KMS-11 (cell line): ENCODE measurements around the gene NFKBIB.

Experiments used
- H2AFZ ChIP-seq: fragments of 200-600 bp; sonication (generic); 2 replicates; pipeline ENCODE4 v1.6.1; 2016; ENCODE audit warnings: antibody characterized with exemption, mixed run types, low read depth
- H3K27ac ChIP-seq: fragments of 200-600 bp; sonication (generic); 2 replicates; pipeline ENCODE4 v1.6.1; 2016; ENCODE audit warnings: mild to moderate bottlenecking, mixed run types
- H3K27me3 ChIP-seq: fragments of 200-600 bp; sonication (generic); 2 replicates; pipeline ENCODE4 v1.6.1; 2017; ENCODE audit warnings: mild to moderate bottlenecking, low read depth, mixed run types, moderate library complexity; ENCODE audit not compliant: insufficient read depth
- H3K36me3 ChIP-seq: fragments of 200-600 bp; sonication (generic); 2 replicates; pipeline ENCODE4 v1.6.1; 2017; ENCODE audit warnings: mild to moderate bottlenecking, mixed run types; ENCODE audit not compliant: insufficient read depth
- H3K4me1 ChIP-seq: fragments of 200-600 bp; sonication (generic); 2 replicates; pipeline ENCODE4 v1.6.1; 2016; ENCODE audit warnings: mild to moderate bottlenecking, low read depth, mixed run types; ENCODE audit not compliant: poor library complexity, severe bottlenecking
- H3K4me2 ChIP-seq: fragments of 200-600 bp; sonication (generic); 2 replicates; pipeline ENCODE4 v1.7.0; 2016; ENCODE audit warnings: mild to moderate bottlenecking, mixed run types
- H3K4me3 ChIP-seq: fragments of 200-600 bp; sonication (generic); IDR thresholded peaks from 2 replicates; pipeline ENCODE4 v1.6.1; 2017; ENCODE audit warnings: low read depth, low read length, mixed read lengths; ENCODE audit not compliant: insufficient read depth
- H3K79me2 ChIP-seq: fragments of 200-600 bp; sonication (generic); 2 replicates; pipeline ENCODE4 v1.6.1; 2016; ENCODE audit warnings: low read depth, mixed run types; ENCODE audit not compliant: insufficient read depth
- H3K9ac ChIP-seq: fragments of 200-600 bp; sonication (generic); 2 replicates; pipeline ENCODE4 v1.6.1; 2016; ENCODE audit warnings: mild to moderate bottlenecking, mixed run types
- H4K20me1 ChIP-seq: fragments of 200-600 bp; sonication (generic); 2 replicates; pipeline ENCODE4 v1.6.1; 2016; ENCODE audit warnings: mild to moderate bottlenecking, mixed run types; ENCODE audit not compliant: insufficient read depth
- CTCF ChIP-seq: fragments of 200-600 bp; sonication (generic); conservative IDR thresholded peaks from 2 replicates; pipeline ENCODE4 v1.6.1; 2017; ENCODE audit warnings: low read depth, mild to moderate bottlenecking, antibody characterized with exemption, low read length, moderate library complexity, mixed read lengths

Gene NFKBIB

GRCh38 chr19:38889803-38890202, 10.0 kb upstream of the NFKBIB start:
- Histone ChIP-seq H4K20me1 (no peaks in the 10 kb centered on the region), H2AFZ (no peak overlapping the region), H3K4me2 (no peak overlapping the region), H3K27me3 (no peaks in the 10 kb centered on the region), H3K27ac (no peak overlapping the region), H3K4me1 (no peaks in the 10 kb centered on the region), H3K4me3 (no peak overlapping the region), H3K79me2 (no peaks in the 10 kb centered on the region), H3K36me3 (no peaks in the 10 kb centered on the region), H3K9ac (no peak overlapping the region)
- TF ChIP-seq CTCF: no peak

GRCh38 chr19:38890686-38891085, 9.1 kb upstream of the NFKBIB start:
- no peak overlapping the region for H3K27ac ChIP-seq
- H3K4me2 ChIP-seq: no peak overlapping the region
- H3K4me3 ChIP-seq: no peak overlapping the region
- TF ChIP-seq CTCF: no peak
- no peaks in the 10 kb centered on the region for H4K20me1 ChIP-seq
- no peaks in the 10 kb centered on the region for H3K79me2 ChIP-seq
- no peaks in the 10 kb centered on the region for H3K36me3 ChIP-seq
- no peaks in the 10 kb centered on the region for H3K4me1 ChIP-seq
- no peak overlapping the region for H2AFZ ChIP-seq
- H3K27me3 ChIP-seq: no peaks in the 10 kb centered on the region
- no peak overlapping the region for H3K9ac ChIP-seq

- Histone ChIP-seq H2AFZ (no peak overlapping the region), H3K9ac (no peak overlapping the region), H3K79me2 (no peaks in the 10 kb centered on the region), H3K4me2 (no peak overlapping the region), H3K27ac (no peak overlapping the region), H3K4me1 (no peaks in the 10 kb centered on the region), H3K36me3 (no peaks in the 10 kb centered on the region), H4K20me1 (no peaks in the 10 kb centered on the region), H3K4me3 (no peak overlapping the region), H3K27me3 (no peaks in the 10 kb centered on the region)
- TF ChIP-seq CTCF: no peak
Measured at GRCh38 chr19:38891771-38892170, 8.0 kb upstream of the NFKBIB start.

- Histone ChIP-seq H3K4me3 (no peak overlapping the region), H2AFZ (no peak overlapping the region), H3K4me1 (peaks cover under 1% of the 10 kb centered on the region), H3K9ac (no peak overlapping the region), H3K27me3 (no peaks in the 10 kb centered on the region), H3K36me3 (no peaks in the 10 kb centered on the region), H4K20me1 (no peaks in the 10 kb centered on the region), H3K27ac (no peak overlapping the region), H3K4me2 (no peak overlapping the region), H3K79me2 (no peaks in the 10 kb centered on the region)
- TF ChIP-seq CTCF: no peak
Measured at GRCh38 chr19:38892841-38893240, 6.9 kb upstream of the NFKBIB start.
